ENCODE data around the gene GPR55.

The GPR55 gene

DNA sequence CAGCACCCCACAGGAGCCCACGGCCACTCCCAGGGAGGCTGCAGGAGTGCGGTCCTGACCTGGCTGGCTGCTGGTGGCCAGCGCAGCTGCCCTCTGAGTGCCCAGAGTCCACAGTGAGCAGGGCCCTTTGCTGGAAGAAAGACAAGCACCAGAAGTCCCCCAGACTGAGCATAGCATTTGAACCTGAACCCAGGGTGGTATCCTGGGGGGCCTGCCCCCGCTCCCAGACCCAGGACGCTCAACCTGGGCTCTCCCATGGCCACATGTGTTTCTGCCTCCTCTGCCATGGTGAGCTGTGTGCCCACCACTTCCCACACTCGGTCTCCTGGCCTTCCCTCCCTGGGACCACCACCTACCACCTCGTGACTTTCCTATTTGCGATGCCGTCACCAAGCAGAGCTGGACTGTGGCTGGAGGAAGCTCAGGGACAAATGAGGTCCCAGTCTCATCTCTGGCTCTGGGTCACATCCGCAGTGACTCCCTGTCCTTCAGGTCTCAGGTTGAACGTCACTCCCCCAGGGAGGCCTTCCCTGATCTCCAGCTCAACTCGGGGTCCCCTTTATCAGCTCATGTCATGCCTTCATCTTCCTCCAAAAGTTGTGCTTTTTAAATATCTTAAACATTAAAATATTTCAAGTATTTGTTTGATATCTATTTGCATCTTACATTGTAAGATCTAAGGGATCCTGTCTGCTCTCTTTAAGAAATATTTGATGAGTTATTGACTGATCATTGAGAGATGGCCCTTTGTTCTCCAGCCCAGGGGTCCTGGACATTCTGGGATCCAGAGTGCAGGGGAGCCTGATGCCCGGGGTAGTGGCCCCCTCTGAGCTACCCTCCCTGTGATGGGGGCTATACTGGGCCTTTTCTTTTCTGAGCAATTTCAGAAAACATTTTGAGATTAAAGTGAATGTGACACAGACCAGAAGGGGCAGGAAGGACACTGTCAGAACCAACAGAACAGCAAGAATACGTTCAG is 16.4 kb upstream of the GPR55 start:
- Histone ChIP-seq H3K9me3 (ENCODE audit: control insufficient read depth, insufficient read depth, low read depth, low read length) (no peaks in the 10 kb centered on the region), H3K4me3 (ENCODE audit: low read depth, low read length) (no peak overlapping the region), H3K4me1 (ENCODE audit: control insufficient read depth, insufficient read depth, low read length) (no peaks in the 10 kb centered on the region), H3K36me3 (ENCODE audit: control insufficient read depth in 2 of 2, insufficient read depth in 1 of 2, low read length in 2 of 2) (no peaks in the 10 kb centered on the region), H3K27ac (ENCODE audit: extremely low read depth, low read depth, low read length) (no peak overlapping the region)
- ChIA-PET POLR2A (no interaction called here), CTCF (interaction anchor here (1.0 kb wide), 1 partner anchor 117 kb away, joined by 3 read pairs; no protein-coding TSS in a partner anchor)
- TF ChIP-seq ZNF350 (tag by site-specific recombination; IDR thresholded peaks at IDR 0.05) (no peak), KLF16 (tag by site-specific recombination; IDR thresholded peaks at IDR 0.05) (no peak), ZNF777 (tag by site-specific recombination; IDR thresholded peaks at IDR 0.05; ENCODE audit: borderline replicate concordance) (no peak), KLF1 (tag by site-specific recombination; IDR thresholded peaks at IDR 0.05) (no peak)
- TF ChIP-seq, protein P1, sequence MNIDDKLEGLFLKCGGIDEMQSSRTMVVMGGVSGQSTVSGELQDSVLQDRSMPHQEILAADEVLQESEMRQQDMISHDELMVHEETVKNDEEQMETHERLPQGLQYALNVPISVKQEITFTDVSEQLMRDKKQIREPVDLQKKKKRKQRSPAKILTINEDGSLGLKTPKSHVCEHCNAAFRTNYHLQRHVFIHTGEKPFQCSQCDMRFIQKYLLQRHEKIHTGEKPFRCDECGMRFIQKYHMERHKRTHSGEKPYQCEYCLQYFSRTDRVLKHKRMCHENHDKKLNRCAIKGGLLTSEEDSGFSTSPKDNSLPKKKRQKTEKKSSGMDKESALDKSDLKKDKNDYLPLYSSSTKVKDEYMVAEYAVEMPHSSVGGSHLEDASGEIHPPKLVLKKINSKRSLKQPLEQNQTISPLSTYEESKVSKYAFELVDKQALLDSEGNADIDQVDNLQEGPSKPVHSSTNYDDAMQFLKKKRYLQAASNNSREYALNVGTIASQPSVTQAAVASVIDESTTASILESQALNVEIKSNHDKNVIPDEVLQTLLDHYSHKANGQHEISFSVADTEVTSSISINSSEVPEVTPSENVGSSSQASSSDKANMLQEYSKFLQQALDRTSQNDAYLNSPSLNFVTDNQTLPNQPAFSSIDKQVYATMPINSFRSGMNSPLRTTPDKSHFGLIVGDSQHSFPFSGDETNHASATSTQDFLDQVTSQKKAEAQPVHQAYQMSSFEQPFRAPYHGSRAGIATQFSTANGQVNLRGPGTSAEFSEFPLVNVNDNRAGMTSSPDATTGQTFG (tag by site-specific recombination; IDR thresholded peaks at IDR 0.05; ENCODE audit: borderline replicate concordance): no peak

- CTCF ChIA-PET: no interaction called here
- POLR2A ChIA-PET: no interaction called here
These were observed 15.4 kb upstream of the GPR55 start for GRCh38 chr2:230940471-230940815.

GRCh38 chr2:230939691-230940470 is 14.8 kb upstream of the GPR55 start:
- peak; percentile 60 for TF ChIP-seq ZIC2 (tag by site-specific recombination; IDR thresholded peaks at IDR 0.05)
- TF ChIP-seq AEBP2 (tag by site-specific recombination; IDR thresholded peaks at IDR 0.05; ENCODE audit: borderline replicate concordance): no peak
- no peak for TF ChIP-seq ZNF704 (tag by site-specific recombination; IDR thresholded peaks at IDR 0.05)
- Histone ChIP-seq H3K36me3 (ENCODE audit: control insufficient read depth in 2 of 2, insufficient read depth in 1 of 2, low read length in 2 of 2) (no peaks in the 10 kb centered on the region), H3K27ac (ENCODE audit: extremely low read depth, low read depth, low read length) (no peak overlapping the region), H3K9me3 (ENCODE audit: control insufficient read depth, insufficient read depth, low read depth, low read length) (no peaks in the 10 kb centered on the region), H3K4me1 (ENCODE audit: control insufficient read depth, insufficient read depth, low read length) (no peaks in the 10 kb centered on the region), H3K4me3 (ENCODE audit: low read depth, low read length) (no peak overlapping the region)
- ChIA-PET POLR2A (no interaction called here), CTCF (interaction anchor here (0.6 kb wide), 1 partner anchor 305 kb away, joined by 3 read pairs; no protein-coding TSS in a partner anchor)

More at GRCh38 chr2:230940471-230940815, 15.4 kb upstream of the GPR55 start:
- TF ChIP-seq ZFP41 (tag by site-specific recombination; IDR thresholded peaks at IDR 0.05; ENCODE audit: borderline replicate concordance) (no peak), ZNF664 (tag by site-specific recombination; IDR thresholded peaks at IDR 0.05) (no peak), ZNF184 (tag by site-specific recombination; IDR thresholded peaks at IDR 0.05) (no peak), ZNF138 (tag by site-specific recombination; IDR thresholded peaks at IDR 0.05; ENCODE audit: borderline replicate concordance) (no peak), ZNF768 (tag by site-specific recombination; IDR thresholded peaks at IDR 0.05) (no peak), ZNF670 (tag by site-specific recombination; IDR thresholded peaks at IDR 0.05; ENCODE audit: low read depth) (no peak), ZNF48 (tag by site-specific recombination; IDR thresholded peaks at IDR 0.05) (no peak), ZNF146 (tag by site-specific recombination; IDR thresholded peaks at IDR 0.05) (no peak), ZBTB8A (tag by site-specific recombination; IDR thresholded peaks at IDR 0.05) (no peak), ZNF776 (tag by site-specific recombination; IDR thresholded peaks at IDR 0.05; ENCODE audit: borderline replicate concordance) (no peak)
- no peaks in the 10 kb centered on the region for H3K36me3 ChIP-seq (ENCODE audit: control insufficient read depth in 2 of 2, insufficient read depth in 1 of 2, low read length in 2 of 2)
- no peaks in the 10 kb centered on the region for H3K4me1 ChIP-seq (ENCODE audit: control insufficient read depth, insufficient read depth, low read length)
- no peak overlapping the region for H3K27ac ChIP-seq (ENCODE audit: extremely low read depth, low read depth, low read length)
- H3K9me3 ChIP-seq (ENCODE audit: control insufficient read depth, insufficient read depth, low read depth, low read length): no peaks in the 10 kb centered on the region
- H3K4me3 ChIP-seq (ENCODE audit: low read depth, low read length): no peak overlapping the region
